GM21360 (cell line): ENCODE measurements around the gene ADAMTS12.
"Not testable (repeated sequence)": the region's sequence is repeated elsewhere in the genome, so short reads cannot be mapped to it uniquely, and the experiment has no call there.

ENCODE experiments used
- ATAC-seq: cut with Tn5 transposase; IDR thresholded peaks from one replicate; pipeline ENCODE4 v1.9.1; 2021; ENCODE audit warnings: mild to moderate bottlenecking, moderate library complexity; ENCODE audit not compliant: unreplicated experiment

Gene ADAMTS12

GRCh38 chr5:33549982-33550567, 341.7 kb downstream of the ADAMTS12 start:
- no peak for ATAC-seq

- ATAC-seq: not testable (repeated sequence)
Observed at GRCh38 chr5:33539790-33540189, 352.0 kb downstream of the ADAMTS12 start.

- no peak for ATAC-seq
Observed at GRCh38 chr5:33539212-33539611, 352.6 kb downstream of the ADAMTS12 start.

- ATAC-seq: no peak
Observed at GRCh38 chr5:33538201-33538600, 353.6 kb downstream of the ADAMTS12 start.

GRCh38 chr5:33537240-33537639, 354.6 kb downstream of the ADAMTS12 start:
- ATAC-seq: no peak

GRCh38 chr5:33536802-33537201, 355.0 kb downstream of the ADAMTS12 start:
- ATAC-seq: no peak

GRCh38 chr5:33531824-33532223, 360.0 kb downstream of the ADAMTS12 start:
- no peak for ATAC-seq

- ATAC-seq: no peak
Observed at GRCh38 chr5:33531037-33531298, 360.8 kb downstream of the ADAMTS12 start.

- ATAC-seq: no peak
Observed at GRCh38 chr5:33530183-33531036, 361.4 kb downstream of the ADAMTS12 start.

GRCh38 chr5:33527696-33528095, 364.1 kb downstream of the ADAMTS12 start:
- no peak for ATAC-seq

- ATAC-seq: no peak
Observed at GRCh38 chr5:33526755-33527154, 365.0 kb downstream of the ADAMTS12 start.

GRCh38 chr5:33524476-33524875, 367.3 kb downstream of the ADAMTS12 start:
- no peak for ATAC-seq

- no peak for ATAC-seq
Observed at GRCh38 chr5:33523208-33523771, 368.5 kb downstream of the ADAMTS12 start.

- no peak for ATAC-seq
Observed at GRCh38 chr5:33516421-33516820, 375.4 kb downstream of the ADAMTS12 start.

GRCh38 chr5:33515366-33515765, 376.4 kb downstream of the ADAMTS12 start:
- ATAC-seq: not testable (repeated sequence)

GRCh38 chr5:33513462-33514185, 378.2 kb downstream of the ADAMTS12 start:
- no peak for ATAC-seq

GRCh38 chr5:33509036-33509435, 382.8 kb downstream of the ADAMTS12 start:
- no peak for ATAC-seq

- no peak for ATAC-seq
Observed at GRCh38 chr5:33507426-33507825, 384.4 kb downstream of the ADAMTS12 start.

- no peak for ATAC-seq
Observed at GRCh38 chr5:33504570-33504969, 387.2 kb downstream of the ADAMTS12 start.

- ATAC-seq: no peak
Observed at GRCh38 chr5:33501899-33502298, 389.9 kb downstream of the ADAMTS12 start.

- no peak for ATAC-seq
Observed at GRCh38 chr5:33501260-33501659, 390.5 kb downstream of the ADAMTS12 start.

- no peak for ATAC-seq
Observed at GRCh38 chr5:33494466-33494865, 397.3 kb downstream of the ADAMTS12 start.
